ENCODE results near the gene NDN.

DNA sequence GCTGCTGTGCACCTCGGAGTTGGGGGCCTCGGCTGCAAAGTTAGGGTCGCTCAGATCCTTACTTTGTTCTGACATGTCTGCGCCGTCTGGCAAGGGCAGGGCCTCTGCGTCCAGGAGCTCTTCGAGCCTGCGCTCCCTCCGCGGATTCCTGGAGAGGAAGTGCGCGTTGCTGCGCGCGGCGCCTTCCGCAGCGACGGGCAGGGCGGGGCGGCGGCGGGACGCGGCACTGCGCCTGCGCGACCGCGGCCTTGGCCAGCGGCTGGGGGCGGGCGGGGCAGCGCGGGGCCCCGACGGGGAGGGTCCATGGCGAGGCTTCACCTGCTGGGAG is at the start of gene NDN:
- TF ChIP-seq, protein P1, sequence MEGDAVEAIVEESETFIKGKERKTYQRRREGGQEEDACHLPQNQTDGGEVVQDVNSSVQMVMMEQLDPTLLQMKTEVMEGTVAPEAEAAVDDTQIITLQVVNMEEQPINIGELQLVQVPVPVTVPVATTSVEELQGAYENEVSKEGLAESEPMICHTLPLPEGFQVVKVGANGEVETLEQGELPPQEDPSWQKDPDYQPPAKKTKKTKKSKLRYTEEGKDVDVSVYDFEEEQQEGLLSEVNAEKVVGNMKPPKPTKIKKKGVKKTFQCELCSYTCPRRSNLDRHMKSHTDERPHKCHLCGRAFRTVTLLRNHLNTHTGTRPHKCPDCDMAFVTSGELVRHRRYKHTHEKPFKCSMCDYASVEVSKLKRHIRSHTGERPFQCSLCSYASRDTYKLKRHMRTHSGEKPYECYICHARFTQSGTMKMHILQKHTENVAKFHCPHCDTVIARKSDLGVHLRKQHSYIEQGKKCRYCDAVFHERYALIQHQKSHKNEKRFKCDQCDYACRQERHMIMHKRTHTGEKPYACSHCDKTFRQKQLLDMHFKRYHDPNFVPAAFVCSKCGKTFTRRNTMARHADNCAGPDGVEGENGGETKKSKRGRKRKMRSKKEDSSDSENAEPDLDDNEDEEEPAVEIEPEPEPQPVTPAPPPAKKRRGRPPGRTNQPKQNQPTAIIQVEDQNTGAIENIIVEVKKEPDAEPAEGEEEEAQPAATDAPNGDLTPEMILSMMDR (IDR thresholded peaks at IDR 0.05) = no peak
- TF ChIP-seq POLR2A (IDR thresholded peaks at IDR 0.05) = peak in 1 of 2 donors; percentile 43

Data from thyroid gland (tissue), 4 donors.